HG03097 (cell line): ENCODE data around the gene MYL6B.

Experiments used
- ATAC-seq: cut with Tn5 transposase; IDR thresholded peaks from one replicate; pipeline ENCODE4 v1.9.1; 2021; ENCODE audit not compliant: unreplicated experiment, low FRiP score

Gene MYL6B

GRCh38 chr12:56204275-56204674, 51.9 kb downstream of the MYL6B start:
- ATAC-seq: no peak

GRCh38 chr12:56205445-56205844, 53.1 kb downstream of the MYL6B start:
- ATAC-seq: no peak

- no peak for ATAC-seq
Observed at GRCh38 chr12:56206452-56207166, 54.2 kb downstream of the MYL6B start.
